Stimulated activated naive CD8-positive, alpha-beta T cell treated with anti-CD3 and anti-CD28 coated beads, Interleukin-15, amount 100 ng/mL, for 72 hours (primary cell): ENCODE results near the gene FXYD2.
"Not testable (repeated sequence)": the region's sequence is repeated elsewhere in the genome, so short reads cannot be mapped to it uniquely, and the experiment has no call there.

ENCODE experiments used
- ATAC-seq: fragments of 150-1000 bp; cut with Tn5 transposase; 2 replicates; pipeline ENCODE4 v1.10.0; 2021; ENCODE audit warnings: mild to moderate bottlenecking, moderate library complexity
- DNase-seq, 2 donors: peaks; one replicate each; pipeline ENCODE4 v3.0.0; 2021 to 2022
- H3K27ac Mint-ChIP-seq, 2 donors: one replicate each; pipeline ENCODE4 v1.8.0; 2022; ENCODE audit warnings: mild to moderate bottlenecking in 2 of 2, mixed read lengths in 2 of 2, moderate library complexity in 2 of 2
- H3K27me3 Mint-ChIP-seq: one replicate; pipeline ENCODE4 v1.8.0; 2022; ENCODE audit warnings: mixed read lengths
- H3K4me1 Mint-ChIP-seq: one replicate; pipeline ENCODE4 v1.8.0; 2022; ENCODE audit warnings: mild to moderate bottlenecking, mixed read lengths
- H3K4me3 Mint-ChIP-seq, 2 donors: one replicate each; pipeline ENCODE4 v1.8.0; 2022; ENCODE audit warnings: mild to moderate bottlenecking in 2 of 2, mixed read lengths in 2 of 2, moderate library complexity in 1 of 2
- H3K9me3 Mint-ChIP-seq, 2 donors: one replicate each; pipeline ENCODE4 v1.8.0; 2022; ENCODE audit warnings: mixed read lengths in 2 of 2

FXYD2 gene

GRCh38 chr11:117824571-117825537 is at the start of gene FXYD2:
Gene FXYD2 (minus strand): TSS chr11:117824744. CDS start chr11:117824678, 66 bp downstream.
- Mint-ChIP-seq H3K4me1 (peaks cover 88% of the 10 kb centered on the region), H3K27ac (peak within 1 kb of the TSS; percentile 93 to 95), H3K9me3 (no peaks in the 10 kb centered on the region), H3K4me3 (peak within 1 kb of the TSS; percentile 64 to 74), H3K27me3 (no peaks in the 10 kb centered on the region)
- DNase-seq (no peak), ATAC-seq (no peak)

GRCh38 chr11:117873828-117874125 is 49.2 kb upstream of the FXYD2 start:
- H3K27ac Mint-ChIP-seq = no peak overlapping the region
- H3K4me3 Mint-ChIP-seq = no peak overlapping the region
- DNase-seq (no peak), ATAC-seq (no peak)
- no peaks in the 10 kb centered on the region for H3K9me3 Mint-ChIP-seq
- peaks cover 72% of the 10 kb centered on the region for H3K27me3 Mint-ChIP-seq
- H3K4me1 Mint-ChIP-seq = peaks cover 44% of the 10 kb centered on the region

DNA sequence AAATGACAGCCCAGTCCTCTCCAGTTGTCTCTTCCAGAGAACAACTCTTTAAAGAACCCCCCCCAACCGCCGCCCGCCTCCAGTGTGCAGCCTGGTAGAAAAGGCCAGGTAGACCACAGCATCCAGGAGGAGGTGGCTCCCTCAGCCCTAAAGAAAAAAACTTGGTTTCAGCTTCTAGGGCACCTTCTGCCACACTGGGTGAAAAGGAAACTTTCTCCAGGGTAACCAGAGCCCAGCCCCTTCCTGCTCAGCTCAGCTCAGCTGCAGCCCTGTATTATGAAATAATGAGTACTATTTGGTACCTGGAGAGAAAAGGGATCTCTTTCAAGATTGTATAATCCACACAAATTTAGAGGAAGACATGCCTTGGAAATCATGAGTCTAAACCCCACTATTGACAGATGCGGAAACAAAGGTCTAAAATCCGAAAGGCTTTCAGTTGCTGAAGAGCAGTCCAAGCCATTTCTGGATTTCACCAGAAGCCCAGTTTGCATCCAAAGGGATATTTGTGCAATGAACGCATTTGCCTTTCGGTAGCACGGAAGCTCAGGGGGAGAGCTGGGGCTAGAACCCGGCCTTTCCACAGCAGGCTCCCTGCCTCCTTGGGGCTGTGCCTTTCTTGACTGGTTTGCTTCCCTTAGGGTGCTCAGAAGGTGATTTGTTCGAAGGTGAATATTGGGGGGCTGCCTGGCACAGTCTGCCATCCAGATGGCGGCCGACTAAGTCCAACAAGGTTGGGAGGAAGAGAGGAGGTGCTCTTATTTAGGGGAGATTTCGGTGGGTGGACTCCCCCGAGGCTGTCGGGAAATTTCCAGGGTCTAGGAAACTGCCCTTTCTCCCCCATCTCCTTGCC is 48.7 kb upstream of the FXYD2 start:
- DNase-seq (no peak), ATAC-seq (no peak)
- Mint-ChIP-seq H3K4me1 (peaks cover 44% of the 10 kb centered on the region), H3K27me3 (peaks cover 66% of the 10 kb centered on the region), H3K27ac (no peak overlapping the region), H3K4me3 (no peak overlapping the region), H3K9me3 (no peaks in the 10 kb centered on the region)

GRCh38 chr11:117872420-117872961 is 47.9 kb upstream of the FXYD2 start:
- DNase-seq = no peak
- Mint-ChIP-seq H3K27ac (no peak overlapping the region), H3K4me3 (no peak overlapping the region), H3K27me3 (peaks cover 59% of the 10 kb centered on the region), H3K4me1 (peaks cover 44% of the 10 kb centered on the region), H3K9me3 (no peaks in the 10 kb centered on the region)
- no peak for ATAC-seq

- H3K9me3 Mint-ChIP-seq = no peaks in the 10 kb centered on the region
- ATAC-seq (no peak), DNase-seq (no peak)
- no peak overlapping the region for H3K4me3 Mint-ChIP-seq
- peak overlapping the region in 1 of 2 donors; percentile 6 for H3K27ac Mint-ChIP-seq
- peaks cover 40% of the 10 kb centered on the region for H3K4me1 Mint-ChIP-seq
- H3K27me3 Mint-ChIP-seq = peaks cover 52% of the 10 kb centered on the region
Measured at GRCh38 chr11:117871784-117872183, 47.2 kb upstream of the FXYD2 start.

GRCh38 chr11:117871160-117871559 is 46.6 kb upstream of the FXYD2 start:
- Mint-ChIP-seq H3K4me1 (peaks cover 35% of the 10 kb centered on the region), H3K27ac (no peak overlapping the region), H3K4me3 (no peak overlapping the region), H3K27me3 (peaks cover 46% of the 10 kb centered on the region), H3K9me3 (no peaks in the 10 kb centered on the region)
- no peak for ATAC-seq
- no peak for DNase-seq

- no peak for ATAC-seq
- Mint-ChIP-seq H3K27me3 (peaks cover 37% of the 10 kb centered on the region), H3K9me3 (no peaks in the 10 kb centered on the region), H3K4me1 (peaks cover 26% of the 10 kb centered on the region), H3K4me3 (no peak overlapping the region), H3K27ac (peak overlapping the region in 1 of 2 donors; percentile 57)
- DNase-seq = no peak
Measured at GRCh38 chr11:117870103-117870952, 45.8 kb upstream of the FXYD2 start.

GRCh38 chr11:117869604-117870003 is 45.1 kb upstream of the FXYD2 start:
- DNase-seq (no peak), ATAC-seq (no peak)
- Mint-ChIP-seq H3K27ac (peak overlapping the region in 1 of 2 donors; percentile 57), H3K9me3 (no peaks in the 10 kb centered on the region), H3K4me3 (no peak overlapping the region), H3K4me1 (peaks cover 20% of the 10 kb centered on the region), H3K27me3 (peaks cover 30% of the 10 kb centered on the region)

DNA sequence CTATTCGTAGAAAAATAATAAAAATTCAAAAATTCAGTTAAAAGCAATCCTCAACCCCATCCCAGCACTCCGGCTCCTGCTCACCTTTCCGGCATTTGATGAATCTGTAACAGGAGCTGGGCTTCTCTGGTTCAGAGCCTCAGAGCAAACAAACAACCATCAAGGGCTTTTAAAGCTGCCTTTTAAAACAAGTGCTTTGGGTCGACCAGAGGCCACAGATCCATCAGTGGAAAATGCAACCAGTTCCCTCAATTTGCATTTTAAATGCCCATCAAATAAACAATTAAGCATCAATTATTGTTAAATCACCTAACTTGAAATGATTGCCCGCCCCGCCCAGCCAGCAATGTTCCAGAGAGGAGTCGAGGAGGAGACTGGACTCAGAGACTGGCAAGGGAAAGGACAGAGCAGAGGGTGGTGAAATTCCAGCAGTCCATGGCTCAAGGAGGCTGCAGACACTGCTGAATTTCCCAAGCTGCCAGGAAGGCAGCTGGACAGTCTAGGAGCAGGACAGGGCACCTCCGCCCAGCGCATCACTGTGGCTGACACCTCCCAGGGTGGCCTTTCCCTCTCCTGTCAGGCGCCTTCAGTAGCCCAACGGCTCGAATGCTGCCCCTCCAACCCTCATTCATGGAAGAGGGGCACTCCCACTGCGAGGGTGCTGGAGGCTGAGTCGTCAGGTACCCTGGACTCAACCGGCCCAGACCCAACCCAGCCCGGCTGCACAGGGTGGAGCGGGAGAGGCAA is 44.4 kb upstream of the FXYD2 start:
- Mint-ChIP-seq H3K4me3 (no peak overlapping the region), H3K4me1 (peaks cover 15% of the 10 kb centered on the region)
- no peak for DNase-seq

GRCh38 chr11:117868088-117868487 is 43.5 kb upstream of the FXYD2 start:
- DNase-seq (no peak), ATAC-seq (no peak)
- no peak overlapping the region for H3K27ac Mint-ChIP-seq
- peaks cover 6% of the 10 kb centered on the region for H3K4me1 Mint-ChIP-seq
- peaks cover 15% of the 10 kb centered on the region for H3K27me3 Mint-ChIP-seq
- no peaks in the 10 kb centered on the region for H3K9me3 Mint-ChIP-seq
- H3K4me3 Mint-ChIP-seq = no peak overlapping the region

More for the DNA sequence above, 44.4 kb upstream of the FXYD2 start:
- ATAC-seq = no peak
- Mint-ChIP-seq H3K27me3 (peaks cover 24% of the 10 kb centered on the region), H3K27ac (peak overlapping the region in 1 of 2 donors; percentile 43), H3K9me3 (no peaks in the 10 kb centered on the region)

DNA sequence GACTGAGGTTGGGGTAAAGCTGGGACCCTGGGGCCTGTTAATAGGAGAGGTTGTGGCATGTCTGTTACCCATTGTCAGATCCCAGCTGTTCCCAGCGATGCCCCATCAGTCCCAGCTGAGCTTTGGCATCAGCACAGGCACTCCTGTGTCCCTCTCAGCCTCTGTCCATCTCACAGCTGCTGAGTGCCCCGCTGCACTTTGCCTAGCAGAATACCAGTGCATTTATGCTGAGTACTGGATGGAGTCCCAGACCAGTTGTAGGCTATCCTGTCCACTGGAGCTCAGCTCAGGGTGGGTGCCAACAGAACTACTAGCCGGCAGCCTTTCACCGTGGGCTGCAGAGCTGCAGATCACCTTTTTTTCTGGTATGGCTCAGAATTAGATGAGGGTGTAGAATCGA is 42.0 kb upstream of the FXYD2 start:
- ATAC-seq = no peak
- Mint-ChIP-seq H3K27me3 (no peaks in the 10 kb centered on the region), H3K4me1 (peaks cover 7% of the 10 kb centered on the region), H3K9me3 (no peaks in the 10 kb centered on the region), H3K4me3 (no peak overlapping the region), H3K27ac (no peak overlapping the region)
- DNase-seq = no peak

- not testable (repeated sequence) for ATAC-seq, H3K27me3 Mint-ChIP-seq, DNase-seq, H3K4me1 Mint-ChIP-seq, H3K27ac Mint-ChIP-seq, H3K9me3 Mint-ChIP-seq, H3K4me3 Mint-ChIP-seq
Measured at GRCh38 chr11:117865546-117865945, 41.0 kb upstream of the FXYD2 start.

DNA sequence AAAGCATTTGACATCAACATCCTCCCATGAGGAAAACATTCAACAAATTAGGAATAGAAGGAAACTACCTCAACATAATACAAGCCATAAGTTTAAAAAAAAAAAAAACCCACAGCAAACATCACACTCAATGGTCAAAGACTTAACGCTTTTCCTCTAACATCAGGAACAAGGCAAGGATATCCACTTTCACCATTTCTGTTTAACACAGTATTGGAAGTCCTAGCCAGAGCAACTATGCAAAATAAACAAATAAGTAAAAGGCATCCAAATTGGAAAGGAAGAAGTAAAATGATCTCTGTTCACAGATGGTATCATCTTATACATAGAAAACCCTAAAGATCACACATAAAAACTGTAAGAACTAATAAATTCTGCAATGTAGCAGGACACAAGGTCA is 38.8 kb upstream of the FXYD2 start:
- Mint-ChIP-seq H3K4me3 (no peak overlapping the region), H3K27me3 (no peaks in the 10 kb centered on the region), H3K27ac (no peak overlapping the region), H3K9me3 (no peaks in the 10 kb centered on the region), H3K4me1 (peaks cover 7% of the 10 kb centered on the region)
- no peak for ATAC-seq
- no peak for DNase-seq

DNA sequence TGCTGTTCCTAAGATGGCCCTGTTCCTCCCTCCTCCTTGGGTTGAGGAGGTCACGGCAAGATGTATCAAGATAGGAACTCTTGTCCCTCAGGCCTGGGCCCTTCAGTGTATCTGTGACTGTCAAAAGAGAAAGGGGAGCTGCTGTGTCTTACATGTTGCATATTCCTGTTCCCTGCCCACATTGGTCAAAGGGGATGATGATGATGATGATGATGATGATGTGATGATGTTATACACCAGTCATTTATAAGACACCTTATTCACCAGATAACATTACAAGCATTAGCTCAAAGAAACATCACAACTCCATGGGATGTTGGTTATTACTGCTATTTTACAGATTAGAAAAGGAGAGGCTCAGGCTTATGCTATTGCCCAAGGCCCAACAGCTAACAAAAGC is 38.2 kb upstream of the FXYD2 start:
- no peak overlapping the region for H3K4me3 Mint-ChIP-seq
- peak overlapping the region in 1 of 2 donors; percentile 85 for H3K27ac Mint-ChIP-seq
- H3K9me3 Mint-ChIP-seq = no peaks in the 10 kb centered on the region
- DNase-seq (no peak), ATAC-seq (no peak)
- no peaks in the 10 kb centered on the region for H3K27me3 Mint-ChIP-seq
- peaks cover 7% of the 10 kb centered on the region for H3K4me1 Mint-ChIP-seq
